HCT116 (cell line): ENCODE data around the gene ACKR4.

Source experiments
- EZH2 ChIP-seq: fragments of 200-600 bp; sonication (generic); IDR thresholded peaks from 2 replicates; pipeline ENCODE4 v1.6.1; 2017; ENCODE audit warnings: antibody characterized with exemption, mixed run types
- POLR2A ChIP-seq: IDR thresholded peaks from 2 replicates; pipeline ENCODE4 v1.7.0; 2011; ENCODE audit warnings: borderline replicate concordance; ENCODE audit not compliant: insufficient read depth, insufficient read length; ENCODE audit errors: extremely low read depth
- POLR2AphosphoS5 ChIP-seq: IDR thresholded peaks from 2 replicates; pipeline ENCODE4 v1.6.1; 2011; ENCODE audit warnings: mild to moderate bottlenecking, low read depth, low read length, moderate library complexity
- RAD21 ChIP-seq: IDR thresholded peaks from 2 replicates; pipeline ENCODE4 v1.6.1; 2012; ENCODE audit warnings: low read depth, mild to moderate bottlenecking
- SIN3A ChIP-seq: IDR thresholded peaks from 2 replicates; pipeline ENCODE4 v1.6.1; 2012; ENCODE audit warnings: low read depth
- TF ChIP-seq, protein P1 (sequence below), 3 experiments: fragments of 200-600 bp in 1 of 3; sonication (generic) in 1 of 3; IDR thresholded peaks in 2 of 3; conservative IDR thresholded peaks in 1 of 3; 2 replicates each; pipeline ENCODE4 v1.5.1; 2012 to 2017; ENCODE audit warnings: low read depth in 2 of 3, low read length in 2 of 3, antibody characterized with exemption in 1 of 3, borderline replicate concordance in 1 of 3, control low read depth in 1 of 3, mild to moderate bottlenecking in 1 of 3, mixed read lengths in 1 of 3, mixed run types in 1 of 3, moderate library complexity in 1 of 3; ENCODE audit not compliant: insufficient read depth in 1 of 3

DNA sequence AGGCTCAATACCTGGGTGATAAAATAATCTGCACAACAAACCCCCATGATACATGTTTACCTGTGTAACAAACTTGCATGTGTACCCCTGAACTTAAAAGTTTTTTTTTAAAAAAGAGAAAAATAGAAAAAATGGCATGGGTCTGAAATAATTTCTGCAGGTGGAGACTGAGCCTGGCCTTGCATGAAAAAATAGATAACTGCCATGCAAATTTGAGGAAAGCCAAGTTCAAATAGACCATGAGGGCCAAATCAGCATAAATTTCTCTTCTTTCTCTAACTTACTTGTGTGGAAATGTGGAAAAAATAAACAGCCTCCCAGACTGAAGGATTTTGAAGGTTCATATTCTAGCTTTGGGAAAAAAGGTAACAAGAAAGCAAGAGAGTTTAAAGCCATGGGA, 744 bp upstream of the ACKR4 start:
- TF ChIP-seq POLR2AphosphoS5 = no peak
- no peak for TF ChIP-seq EZH2
- TF ChIP-seq, protein P1, sequence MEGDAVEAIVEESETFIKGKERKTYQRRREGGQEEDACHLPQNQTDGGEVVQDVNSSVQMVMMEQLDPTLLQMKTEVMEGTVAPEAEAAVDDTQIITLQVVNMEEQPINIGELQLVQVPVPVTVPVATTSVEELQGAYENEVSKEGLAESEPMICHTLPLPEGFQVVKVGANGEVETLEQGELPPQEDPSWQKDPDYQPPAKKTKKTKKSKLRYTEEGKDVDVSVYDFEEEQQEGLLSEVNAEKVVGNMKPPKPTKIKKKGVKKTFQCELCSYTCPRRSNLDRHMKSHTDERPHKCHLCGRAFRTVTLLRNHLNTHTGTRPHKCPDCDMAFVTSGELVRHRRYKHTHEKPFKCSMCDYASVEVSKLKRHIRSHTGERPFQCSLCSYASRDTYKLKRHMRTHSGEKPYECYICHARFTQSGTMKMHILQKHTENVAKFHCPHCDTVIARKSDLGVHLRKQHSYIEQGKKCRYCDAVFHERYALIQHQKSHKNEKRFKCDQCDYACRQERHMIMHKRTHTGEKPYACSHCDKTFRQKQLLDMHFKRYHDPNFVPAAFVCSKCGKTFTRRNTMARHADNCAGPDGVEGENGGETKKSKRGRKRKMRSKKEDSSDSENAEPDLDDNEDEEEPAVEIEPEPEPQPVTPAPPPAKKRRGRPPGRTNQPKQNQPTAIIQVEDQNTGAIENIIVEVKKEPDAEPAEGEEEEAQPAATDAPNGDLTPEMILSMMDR (IDR thresholded peaks at IDR 0.05 in 2 of 3, conservative IDR thresholded peaks at IDR 0.05 in 1 of 3; ENCODE audit: borderline replicate concordance in 1 of 3, insufficient read depth in 1 of 3, low read depth in 2 of 3, low read length in 2 of 3) = no peak
- TF ChIP-seq SIN3A = no peak
- TF ChIP-seq RAD21 = no peak
- TF ChIP-seq POLR2A = no peak
